Measurements from ENCODE around the gene MYO1H.
A peak's percentile ranks its signal among the peaks of the same experiment; 100 is the strongest.

MYO1H gene

GRCh38 chr12:109331301-109331952 lies 16.3 kb upstream of the MYO1H start:
- no peaks in the 10 kb centered on the region for H3K36me3 ChIP-seq (replicated peaks)
- no peak for TF ChIP-seq CTCF (IDR thresholded peaks at IDR 0.05; ENCODE audit: low read depth, low read length, missing control alignments)
- no peak overlapping the region for H3K27ac ChIP-seq
- DNase-seq, result no peak
- no peak overlapping the region for H3K4me3 ChIP-seq (ENCODE audit: low read depth, low read length)
- in situ Hi-C loops (cut with HindIII; ENCODE audit: low pct_ligation_motif_present, low sequenced_read_pairs), result no loop called here
- no peaks in the 10 kb centered on the region for H3K27me3 ChIP-seq (replicated peaks)

- in situ Hi-C loops (cut with HindIII; ENCODE audit: low pct_ligation_motif_present, low sequenced_read_pairs), result no loop called here
- no peak for DNase-seq
- TF ChIP-seq CTCF (IDR thresholded peaks at IDR 0.05; ENCODE audit: low read depth, low read length, missing control alignments), result no peak
- H3K27me3 ChIP-seq (replicated peaks), result no peaks in the 10 kb centered on the region
- H3K4me3 ChIP-seq (ENCODE audit: low read depth, low read length), result no peak overlapping the region
- H3K27ac ChIP-seq, result no peak overlapping the region
- H3K36me3 ChIP-seq (replicated peaks), result no peaks in the 10 kb centered on the region
Observed at GRCh38 chr12:109334887-109335286, 12.8 kb upstream of the MYO1H start.

GRCh38 chr12:109336593-109336992 lies 11.1 kb upstream of the MYO1H start:
- in situ Hi-C loops (cut with HindIII; ENCODE audit: low pct_ligation_motif_present, low sequenced_read_pairs), result no loop called here
- H3K27me3 ChIP-seq (replicated peaks), result no peaks in the 10 kb centered on the region
- no peaks in the 10 kb centered on the region for H3K36me3 ChIP-seq (replicated peaks)
- DNase-seq, result no peak
- no peak overlapping the region for H3K4me3 ChIP-seq (ENCODE audit: low read depth, low read length)
- TF ChIP-seq CTCF (IDR thresholded peaks at IDR 0.05; ENCODE audit: low read depth, low read length, missing control alignments), result no peak
- no peak overlapping the region for H3K27ac ChIP-seq

- no peaks in the 10 kb centered on the region for H3K27me3 ChIP-seq (replicated peaks)
- no peak overlapping the region for H3K4me3 ChIP-seq (ENCODE audit: low read depth, low read length)
- in situ Hi-C loops (cut with HindIII; ENCODE audit: low pct_ligation_motif_present, low sequenced_read_pairs), result no loop called here
- no peak for DNase-seq
- H3K36me3 ChIP-seq (replicated peaks), result no peaks in the 10 kb centered on the region
- no peak overlapping the region for H3K27ac ChIP-seq
- no peak for TF ChIP-seq CTCF (IDR thresholded peaks at IDR 0.05; ENCODE audit: low read depth, low read length, missing control alignments)
Observed at GRCh38 chr12:109343677-109344076, 4.0 kb upstream of the MYO1H start.

- H3K36me3 ChIP-seq (replicated peaks), result no peaks in the 10 kb centered on the region
- in situ Hi-C loops (cut with HindIII; ENCODE audit: low pct_ligation_motif_present, low sequenced_read_pairs), result no loop called here
- no peak overlapping the region for H3K4me3 ChIP-seq (ENCODE audit: low read depth, low read length)
- no peak for TF ChIP-seq CTCF (IDR thresholded peaks at IDR 0.05; ENCODE audit: low read depth, low read length, missing control alignments)
- H3K27ac ChIP-seq, result no peak overlapping the region
- H3K27me3 ChIP-seq (replicated peaks), result no peaks in the 10 kb centered on the region
- no peak for DNase-seq
Observed at GRCh38 chr12:109345428-109345827, 2.3 kb upstream of the MYO1H start.

- no peaks in the 10 kb centered on the region for H3K27me3 ChIP-seq (replicated peaks)
- TF ChIP-seq CTCF (IDR thresholded peaks at IDR 0.05; ENCODE audit: low read depth, low read length, missing control alignments), result peak; percentile 11
- no peak for DNase-seq
- H3K27ac ChIP-seq, result no peak overlapping the region
- in situ Hi-C loops (cut with HindIII; ENCODE audit: low pct_ligation_motif_present, low sequenced_read_pairs), result no loop called here
- H3K4me3 ChIP-seq (ENCODE audit: low read depth, low read length), result no peak overlapping the region
- H3K36me3 ChIP-seq (replicated peaks), result no peaks in the 10 kb centered on the region
Observed at GRCh38 chr12:109346920-109347319, 780 bp upstream of the MYO1H start.
